GM19455 (cell line): Measurements from ENCODE around the gene DTYMK.
A peak's percentile ranks its signal among the peaks of the same experiment; 100 is the strongest.
"Not testable (repeated sequence)": the region's sequence is repeated elsewhere in the genome, so short reads cannot be mapped to it uniquely, and the experiment has no call there.

Source experiments
- ATAC-seq: cut with Tn5 transposase; IDR thresholded peaks from one replicate; pipeline ENCODE4 v1.9.1; 2021; ENCODE audit not compliant: unreplicated experiment

DTYMK gene, protein sequence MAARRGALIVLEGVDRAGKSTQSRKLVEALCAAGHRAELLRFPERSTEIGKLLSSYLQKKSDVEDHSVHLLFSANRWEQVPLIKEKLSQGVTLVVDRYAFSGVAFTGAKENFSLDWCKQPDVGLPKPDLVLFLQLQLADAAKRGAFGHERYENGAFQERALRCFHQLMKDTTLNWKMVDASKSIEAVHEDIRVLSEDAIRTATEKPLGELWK

DNA sequence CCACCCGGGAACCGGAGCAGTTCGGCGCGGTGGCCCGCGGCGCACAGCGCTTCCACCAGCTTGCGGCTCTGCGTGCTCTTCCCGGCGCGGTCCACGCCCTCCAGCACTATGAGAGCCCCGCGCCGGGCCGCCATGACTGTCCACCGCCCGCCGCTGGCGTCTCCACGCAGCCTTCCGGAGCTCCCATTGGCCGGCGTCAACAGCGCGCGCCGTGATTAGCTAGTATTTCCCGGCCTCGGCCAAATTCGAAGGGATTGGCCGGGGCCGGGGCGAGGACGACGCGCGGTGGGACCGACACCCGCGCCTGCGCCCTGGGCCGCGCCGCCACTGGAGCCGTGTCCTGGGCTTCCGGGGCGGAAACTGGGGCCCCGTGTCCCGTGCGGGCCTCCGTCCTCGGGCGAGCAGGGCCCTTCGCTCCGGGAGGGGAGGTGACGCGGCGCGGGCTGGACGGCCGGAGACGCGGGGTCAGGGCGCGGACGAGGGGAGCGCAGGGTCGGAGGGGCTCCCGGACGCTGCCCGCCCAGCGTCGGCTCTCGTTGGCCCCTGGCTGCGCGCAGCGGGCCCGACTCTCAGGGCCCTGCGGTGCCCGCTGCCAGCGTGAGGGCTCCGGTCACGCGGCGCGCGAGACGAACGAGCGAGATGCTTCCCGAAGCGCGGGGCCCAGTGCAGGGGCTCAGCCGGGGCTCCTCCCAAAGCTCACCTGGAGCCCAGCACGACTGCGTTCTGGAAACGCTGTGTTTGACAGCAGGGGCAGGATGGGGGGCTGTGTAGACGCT, at the start of gene DTYMK:
Gene DTYMK (minus strand): TSS at position 166 of the 776 bp plus-strand sequence. CDS start 32 bp downstream, at position 134.
- ATAC-seq: peak; percentile 95

DNA sequence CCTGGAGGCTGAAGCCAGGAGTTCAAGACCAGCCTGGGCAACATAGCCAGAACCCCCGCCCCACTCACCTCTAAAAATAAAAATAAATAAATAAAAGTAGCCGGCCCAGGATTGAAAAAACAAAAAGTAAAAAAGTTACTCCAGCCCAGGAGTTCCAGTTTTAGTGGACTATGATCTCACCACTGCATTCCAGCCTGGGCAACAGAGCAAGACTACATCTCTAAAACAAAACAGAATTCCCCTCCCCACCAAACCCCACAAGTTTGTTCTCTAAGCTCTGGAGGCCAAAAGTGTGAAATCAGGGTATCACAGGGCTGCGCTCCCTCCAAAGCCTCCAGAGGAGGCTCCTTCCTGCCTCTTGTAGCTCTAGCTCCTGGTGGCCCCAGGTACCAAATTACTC, 49.5 kb upstream of the DTYMK start:
- ATAC-seq: no peak

DNA sequence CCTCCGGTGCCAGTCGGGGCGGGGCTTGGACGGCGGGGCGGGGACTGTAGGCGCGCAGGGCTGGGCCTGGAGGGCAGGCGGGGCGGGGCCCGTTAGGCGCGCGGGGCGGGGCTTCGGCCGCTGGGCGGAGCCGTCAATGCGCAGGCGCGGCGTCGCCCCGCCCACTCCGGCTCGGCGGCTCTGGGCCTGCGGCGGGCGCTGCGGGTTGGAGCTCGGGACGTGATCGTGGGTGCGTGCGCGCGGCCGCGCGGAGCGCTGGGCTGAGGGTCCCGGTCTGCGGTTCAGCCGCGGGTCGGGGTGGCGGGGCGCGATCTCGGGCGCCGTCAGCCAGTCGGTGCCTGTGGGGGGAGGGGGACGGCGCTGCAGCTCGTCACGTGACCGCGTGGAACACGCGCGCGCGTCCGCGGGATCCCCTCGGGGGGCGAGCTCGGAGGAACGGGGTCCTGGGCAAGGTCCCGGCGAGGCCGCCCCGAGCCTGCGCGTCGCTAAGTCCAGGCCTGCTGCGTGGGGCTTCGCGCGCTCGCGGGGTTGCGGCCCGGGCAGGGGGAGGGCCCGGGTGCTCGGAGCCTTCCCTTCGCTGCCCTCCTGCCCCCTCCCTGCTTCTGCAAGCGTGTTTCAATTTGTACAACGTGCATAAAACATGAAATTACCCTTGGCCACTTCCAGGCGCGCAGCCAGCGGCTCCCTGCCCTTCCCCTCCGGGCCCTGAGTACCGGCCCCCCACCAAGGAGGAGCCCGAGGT, 48.0 kb upstream of the DTYMK start, which contains the start of gene D2HGDH:
Gene D2HGDH (plus strand): TSS at position 164 of the 742 bp plus-strand sequence. CDS start 595 bp downstream, outside the sequence.
- ATAC-seq: peak; percentile 78

DNA sequence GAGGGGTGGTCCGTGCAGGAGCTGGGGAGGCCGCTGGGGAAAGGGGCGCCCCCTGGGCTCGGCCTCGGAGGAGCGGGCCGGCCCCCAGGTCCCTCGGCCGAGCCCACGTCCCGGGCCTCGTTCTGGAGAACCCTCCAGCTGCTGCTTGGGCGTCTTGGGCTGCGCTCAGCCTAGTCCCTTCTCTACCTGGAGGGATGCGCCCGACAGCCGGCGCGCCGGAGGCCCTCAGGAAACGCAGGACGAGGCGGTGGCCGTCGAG, 47.5 kb upstream of the DTYMK start:
- ATAC-seq: no peak

DNA sequence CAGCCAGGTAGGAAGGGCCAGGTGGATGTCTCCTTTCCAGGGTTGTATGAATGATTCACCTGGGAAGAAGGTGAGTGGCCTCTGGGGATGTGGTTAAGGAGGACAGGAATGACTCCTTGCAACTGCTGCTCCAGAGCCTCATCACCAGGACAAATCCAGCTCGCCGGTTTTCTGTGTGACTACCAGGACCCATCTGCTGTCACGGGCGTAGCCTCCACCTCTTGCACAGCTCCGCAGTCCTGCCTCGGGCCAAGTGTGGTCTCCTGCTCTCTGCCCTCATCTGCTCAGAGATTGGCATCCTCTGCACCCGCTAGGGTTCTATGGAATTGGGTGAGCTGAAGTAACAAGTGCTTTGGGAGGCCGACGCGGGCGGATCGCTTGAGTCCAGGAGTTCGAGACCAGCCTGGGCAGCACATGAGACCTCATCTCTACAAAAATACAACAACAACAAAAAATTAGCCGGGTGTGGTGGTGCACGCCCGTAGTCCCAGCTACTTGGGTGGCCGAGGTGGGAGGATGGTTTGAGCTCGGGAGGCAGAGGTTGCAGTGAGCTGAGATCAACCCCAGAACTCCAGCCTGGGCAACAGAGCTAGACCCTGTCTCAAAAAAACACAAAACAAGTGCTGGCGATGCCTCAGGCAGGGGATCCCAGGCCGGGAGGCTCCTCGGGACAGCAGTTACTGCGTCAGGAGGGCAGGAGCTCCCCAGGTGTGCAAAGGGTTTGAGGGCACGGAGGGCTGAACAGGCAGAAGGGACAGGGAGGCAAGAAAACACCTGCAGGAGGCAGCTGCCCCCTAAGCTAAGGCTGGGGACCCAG, 47.0 kb upstream of the DTYMK start:
- no peak for ATAC-seq

DNA sequence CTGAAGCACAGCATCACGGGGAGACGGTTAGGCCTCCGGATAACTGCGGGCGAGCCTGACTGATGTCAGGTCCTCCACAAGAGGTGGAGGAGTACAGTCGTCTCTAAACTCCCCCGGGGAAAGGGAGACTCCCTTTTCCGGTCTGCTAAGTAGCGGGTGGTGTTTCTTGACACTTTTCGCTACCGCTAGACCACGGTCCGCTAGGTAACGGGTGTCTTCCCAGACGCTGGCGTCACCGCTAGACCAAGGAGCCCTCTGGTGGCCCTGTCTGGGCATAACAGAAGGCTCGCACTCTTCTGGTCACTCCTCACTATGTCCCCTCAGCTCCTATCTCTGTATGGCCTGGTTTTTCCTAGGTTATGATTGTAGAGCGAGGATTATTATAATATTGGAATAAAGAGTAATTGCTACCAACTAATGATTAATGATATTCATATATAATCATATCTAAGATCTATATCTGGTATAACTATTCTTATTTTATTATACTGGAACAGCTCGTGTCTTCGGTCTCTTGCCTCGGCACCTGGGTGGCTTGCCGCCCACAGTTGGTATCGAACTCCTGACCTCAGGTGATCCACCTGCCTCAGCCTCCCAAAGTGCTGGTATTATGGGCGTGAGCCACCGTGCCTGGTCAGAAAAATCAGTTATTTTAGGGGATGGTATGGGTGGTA, 46.0 kb upstream of the DTYMK start:
- ATAC-seq: not testable (repeated sequence)

DNA sequence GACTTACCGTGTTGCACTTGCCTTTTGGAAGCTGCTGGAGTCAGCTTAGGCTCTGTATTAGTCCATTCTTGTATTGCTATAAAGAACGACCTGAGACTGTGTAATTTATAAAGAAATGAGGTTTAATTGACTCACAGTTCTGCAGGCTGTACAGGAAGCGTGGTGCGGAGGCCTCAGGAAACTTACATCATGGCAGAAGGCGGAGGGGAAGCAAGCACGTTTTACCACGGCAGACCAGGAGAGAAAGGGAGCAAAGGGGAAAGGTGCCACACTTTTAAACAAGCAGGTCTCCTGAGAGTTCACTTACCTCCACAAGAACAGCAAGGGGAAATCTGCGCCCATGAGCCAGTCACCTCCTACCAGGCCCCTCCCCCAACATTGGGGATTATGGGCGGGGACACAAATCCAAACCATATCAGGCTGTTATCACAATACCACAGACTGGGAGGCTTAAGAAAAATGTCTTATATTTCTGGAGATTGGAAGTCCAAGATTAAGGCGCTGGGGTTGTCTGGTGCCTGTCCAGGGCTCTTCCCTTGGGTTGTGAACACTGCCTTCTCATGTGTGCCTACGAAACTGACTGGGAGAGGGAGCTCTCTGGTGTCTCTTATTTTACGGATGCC, 44.2 kb upstream of the DTYMK start:
- no peak for ATAC-seq

DNA sequence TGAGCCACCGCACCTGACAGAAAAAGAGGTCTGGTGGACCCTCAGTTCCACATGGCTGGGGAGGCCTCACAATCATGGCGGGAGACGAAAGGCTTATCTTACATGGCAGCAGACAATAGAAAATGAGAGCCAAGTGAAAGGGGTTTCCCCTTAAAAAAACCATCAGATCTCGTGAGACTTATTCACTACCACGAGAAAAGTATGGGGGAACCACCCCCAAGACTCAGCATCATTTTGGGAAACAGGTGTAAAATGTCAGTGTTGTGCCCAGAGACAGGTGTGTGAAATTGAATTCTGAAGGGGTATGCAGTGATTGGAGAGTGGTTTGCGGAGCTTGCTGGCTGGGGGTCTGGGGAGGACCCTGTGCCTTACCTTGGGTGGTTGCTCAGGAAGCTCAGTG, 43.3 kb upstream of the DTYMK start:
- ATAC-seq: no peak

DNA sequence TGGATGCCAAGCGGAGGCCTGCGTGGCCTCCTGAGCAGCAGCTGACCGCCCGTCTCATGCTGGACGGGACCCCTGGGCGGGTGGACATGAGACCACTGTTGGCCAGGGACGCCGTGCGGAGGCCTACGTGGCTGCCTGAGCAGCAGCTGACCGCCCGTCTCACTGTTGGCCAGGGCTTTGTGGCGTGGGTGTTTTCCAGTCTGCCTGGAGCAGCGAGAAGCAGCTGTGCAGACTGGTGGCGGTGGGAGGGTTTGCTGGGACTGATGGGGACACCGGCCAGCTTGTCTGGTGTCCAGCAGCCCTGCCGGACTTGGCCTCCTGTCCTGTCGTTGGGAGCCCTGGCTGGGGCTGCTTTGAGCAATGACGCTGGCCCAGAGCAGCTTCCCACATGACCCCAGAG, 42.0 kb upstream of the DTYMK start:
- no peak for ATAC-seq

DNA sequence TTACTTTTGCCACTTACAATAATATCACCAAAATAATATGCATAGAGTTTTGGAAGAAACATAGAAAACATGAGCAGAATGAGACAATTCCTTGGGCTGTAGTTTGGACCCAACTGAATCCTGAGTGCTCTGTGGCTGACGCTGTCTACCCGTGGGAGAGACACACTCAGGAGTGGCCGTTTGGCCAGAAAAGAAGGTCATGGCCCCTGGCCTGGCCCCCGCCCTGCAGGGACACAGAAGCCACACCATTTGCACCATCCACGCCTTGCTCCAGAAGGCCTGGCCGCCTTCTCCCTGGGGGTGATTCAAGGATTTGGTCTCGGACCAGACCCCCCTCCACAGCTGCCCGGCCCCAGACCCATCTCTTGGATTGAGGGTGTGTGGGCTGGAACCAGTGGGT, 41.4 kb upstream of the DTYMK start:
- no peak for ATAC-seq

DNA sequence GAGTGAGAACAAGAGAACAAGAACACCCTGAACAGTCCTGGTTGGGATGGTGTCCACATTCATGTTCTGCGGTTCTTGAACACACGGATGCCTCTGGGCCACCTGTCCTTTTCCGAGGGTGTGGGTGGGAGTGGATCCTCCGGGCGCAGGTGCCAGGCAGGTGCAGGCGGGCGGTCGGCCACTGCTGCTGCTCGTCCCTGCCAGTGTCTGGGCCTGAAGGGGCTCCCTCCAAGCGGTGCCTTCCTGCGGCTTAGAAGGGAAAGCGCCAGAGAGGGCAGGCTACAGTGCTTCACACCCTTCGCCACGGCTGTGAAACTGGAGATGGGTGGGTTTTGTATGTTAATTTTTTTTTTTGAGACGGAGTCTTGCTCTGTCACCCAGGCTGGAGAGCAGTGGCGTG, 39.8 kb upstream of the DTYMK start:
- no peak for ATAC-seq

DNA sequence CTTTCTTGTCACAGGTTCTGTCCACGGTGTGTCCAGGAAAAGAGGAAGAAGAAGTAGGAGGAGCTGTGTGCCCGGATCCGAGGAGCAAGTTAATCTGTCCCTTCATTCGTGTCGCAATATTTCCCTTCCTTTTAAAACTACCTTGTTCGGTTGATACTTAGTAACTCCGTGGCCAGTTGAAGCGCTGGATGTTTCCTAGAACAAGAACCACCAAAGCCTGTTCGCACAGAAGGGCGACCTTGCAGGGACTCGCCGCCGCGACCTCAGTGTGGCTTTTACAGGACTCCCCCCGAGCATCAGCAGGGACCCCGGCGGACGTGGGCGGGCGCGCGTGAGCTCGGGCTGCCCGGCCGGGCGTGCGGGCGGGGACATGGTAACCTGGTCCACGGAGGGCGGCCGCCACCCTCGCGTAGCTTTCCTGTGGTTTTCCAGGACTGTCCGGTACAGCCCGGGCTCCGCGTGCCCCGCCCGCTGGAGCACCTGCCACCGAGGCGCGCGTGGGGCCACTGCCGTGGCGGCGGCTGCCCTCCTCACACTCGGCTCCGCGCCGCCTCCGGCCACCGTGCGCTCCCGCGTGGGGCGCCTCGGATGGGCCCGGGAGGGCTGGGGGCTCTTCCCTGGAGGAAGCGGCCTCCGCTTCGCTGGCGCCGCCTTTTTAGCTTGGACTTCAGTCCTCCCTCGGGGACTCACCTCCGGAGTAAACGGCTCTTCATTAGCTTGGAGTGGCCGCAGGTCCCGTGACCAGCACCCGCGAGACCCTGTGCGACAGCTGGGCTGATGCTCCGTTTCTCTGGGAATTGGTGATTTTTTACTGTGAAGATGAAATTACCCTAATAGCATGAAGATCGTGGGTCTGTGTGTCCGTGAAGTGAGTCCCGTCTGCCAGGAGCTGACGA, 38.6 kb upstream of the DTYMK start:
- ATAC-seq: no peak

DNA sequence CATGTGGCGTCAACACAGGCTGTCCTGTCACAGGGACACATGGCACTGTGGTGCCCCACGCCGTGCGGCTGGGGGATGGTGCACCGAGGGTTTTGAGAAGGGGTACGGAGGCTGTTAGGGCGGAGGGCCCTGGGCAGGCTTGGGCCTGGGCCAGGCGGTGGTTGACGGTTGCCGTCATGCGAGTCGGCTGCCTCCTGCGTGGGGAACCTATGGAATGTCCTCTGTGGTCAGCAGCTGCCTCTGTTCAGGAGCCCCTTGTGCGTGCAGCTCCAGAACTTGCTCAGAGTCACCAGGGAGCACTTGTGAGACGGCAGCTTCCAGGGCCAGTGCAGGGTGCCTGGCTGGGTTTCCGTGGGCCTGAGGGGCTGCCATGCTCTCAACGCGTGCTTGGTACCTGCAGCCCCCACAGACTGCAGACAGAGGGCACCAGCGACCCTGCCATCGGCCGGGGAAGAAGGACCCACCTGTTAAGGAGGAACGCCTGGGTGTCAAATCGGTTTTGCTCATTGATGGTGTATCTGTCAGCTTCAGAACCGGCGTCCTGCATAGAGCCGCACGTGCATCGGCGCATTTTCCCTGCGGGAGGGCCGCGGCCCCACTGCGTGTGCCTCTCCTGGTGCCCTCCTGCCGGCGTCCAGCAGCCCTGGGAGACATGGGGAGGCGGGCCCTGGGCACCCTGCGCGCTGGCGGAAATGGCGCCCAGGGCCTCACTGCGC, 37.8 kb upstream of the DTYMK start:
- no peak for ATAC-seq

DNA sequence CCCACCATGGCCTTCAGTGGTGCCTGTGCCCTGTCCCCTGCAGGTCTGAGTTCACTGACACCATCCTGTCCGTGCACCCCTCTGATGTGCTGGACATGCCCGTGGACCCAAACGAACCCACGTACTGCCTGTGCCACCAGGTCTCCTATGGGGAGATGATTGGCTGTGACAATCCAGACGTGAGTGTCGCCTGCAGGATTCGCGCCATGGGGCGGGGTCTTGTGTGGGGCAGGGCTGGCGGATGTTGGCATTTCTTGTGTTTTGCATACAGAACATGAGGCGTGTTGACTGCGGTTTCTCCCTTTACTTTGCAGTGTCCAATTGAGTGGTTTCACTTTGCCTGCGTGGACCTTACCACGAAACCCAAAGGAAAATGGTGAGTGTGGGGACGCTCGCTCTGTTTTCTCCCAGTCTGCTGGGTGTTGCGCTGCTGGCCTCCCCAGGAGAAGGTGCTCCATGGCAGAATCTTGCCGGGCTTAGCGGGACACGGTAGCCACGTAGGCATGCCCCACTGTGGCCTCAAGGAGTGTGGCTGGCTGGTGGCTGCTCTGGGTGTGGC, 36.4 kb upstream of the DTYMK start:
- no peak for ATAC-seq

DNA sequence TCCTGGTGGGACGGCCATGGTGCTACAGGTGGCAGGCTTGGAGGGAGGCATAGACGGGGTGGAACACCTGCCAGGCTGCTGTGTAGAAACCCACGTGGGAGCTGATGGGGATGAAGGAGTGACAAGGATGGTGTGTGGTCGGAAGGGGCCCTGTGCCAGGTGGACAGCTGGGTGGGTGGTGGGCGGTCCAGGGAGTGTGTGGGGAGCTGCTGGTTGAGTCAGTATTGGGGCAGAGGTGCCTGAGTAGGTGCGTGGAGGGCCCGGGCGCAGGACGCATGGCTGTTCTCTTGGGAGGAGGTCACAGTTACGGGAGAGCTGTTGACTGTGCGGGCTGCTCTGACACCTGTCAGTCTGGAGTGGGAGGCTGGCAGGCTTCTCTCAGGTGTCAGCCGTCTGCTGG, 35.2 kb upstream of the DTYMK start:
- ATAC-seq: no peak

DNA sequence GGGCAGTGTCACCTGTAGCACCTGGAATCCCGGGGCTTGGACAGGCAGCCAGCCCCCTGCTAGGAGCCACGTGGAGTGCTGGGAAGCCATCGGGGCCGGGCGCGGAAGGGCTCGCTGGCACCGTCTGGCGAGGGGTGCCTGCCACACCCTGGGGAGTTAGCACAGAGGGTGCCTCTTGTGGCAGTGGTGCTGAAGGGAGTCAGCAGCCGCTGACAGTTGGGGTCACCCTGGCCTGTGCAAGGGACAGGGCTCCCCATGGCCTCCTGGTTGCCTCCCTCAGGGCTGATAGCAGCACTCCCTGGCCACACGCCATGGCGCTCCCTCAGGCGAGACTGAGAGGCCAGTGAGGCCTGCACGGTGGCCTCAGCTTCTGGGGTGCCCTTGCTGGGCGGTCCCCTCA, 33.9 kb upstream of the DTYMK start:
- no peak for ATAC-seq

DNA sequence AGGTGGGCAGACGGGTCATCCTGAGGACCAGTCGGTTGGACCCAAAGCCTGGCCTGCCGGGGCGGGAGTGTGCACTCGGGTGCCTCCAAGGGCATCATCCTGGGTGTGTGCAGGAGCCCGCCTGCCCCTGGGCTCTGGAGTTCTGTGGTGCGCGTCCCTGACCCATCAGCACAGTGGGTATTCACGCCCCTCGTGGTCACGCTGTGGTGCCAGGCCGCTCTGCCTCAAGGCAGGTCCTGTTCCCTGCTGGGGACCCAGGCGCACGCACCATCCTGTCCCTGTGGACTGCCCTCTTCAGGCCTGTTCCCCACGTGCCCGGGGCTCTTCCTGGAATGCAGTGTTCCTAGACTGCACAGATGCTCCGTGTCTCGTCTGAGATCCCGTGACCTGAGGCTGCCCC, 33.5 kb upstream of the DTYMK start:
- no peak for ATAC-seq

DNA sequence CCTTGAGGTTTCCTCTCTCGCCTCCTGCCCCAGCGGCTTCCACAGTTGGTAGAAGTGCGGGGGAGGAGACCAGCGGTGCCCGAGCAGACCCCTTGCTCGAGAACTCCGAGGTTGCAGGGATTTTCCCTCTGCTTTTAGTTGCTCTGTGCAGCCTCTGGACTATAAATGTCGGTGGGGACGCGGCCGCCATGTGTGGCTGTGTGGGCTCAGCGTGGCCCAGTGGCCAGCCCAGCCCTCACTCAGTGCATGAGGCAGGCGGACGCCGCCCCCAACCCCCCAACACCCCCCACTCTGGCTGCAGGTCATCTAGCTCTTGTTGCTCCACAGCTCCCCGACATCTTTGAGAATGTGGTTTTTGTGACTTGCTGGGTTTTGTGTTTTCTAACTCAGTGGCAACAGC, 32.5 kb upstream of the DTYMK start:
- no peak for ATAC-seq
